ENCODE data around the gene KHDC4.
"Not testable (repeated sequence)": the region's sequence is repeated elsewhere in the genome, so short reads cannot be mapped to it uniquely, and the experiment has no call there.

The KHDC4 gene

DNA sequence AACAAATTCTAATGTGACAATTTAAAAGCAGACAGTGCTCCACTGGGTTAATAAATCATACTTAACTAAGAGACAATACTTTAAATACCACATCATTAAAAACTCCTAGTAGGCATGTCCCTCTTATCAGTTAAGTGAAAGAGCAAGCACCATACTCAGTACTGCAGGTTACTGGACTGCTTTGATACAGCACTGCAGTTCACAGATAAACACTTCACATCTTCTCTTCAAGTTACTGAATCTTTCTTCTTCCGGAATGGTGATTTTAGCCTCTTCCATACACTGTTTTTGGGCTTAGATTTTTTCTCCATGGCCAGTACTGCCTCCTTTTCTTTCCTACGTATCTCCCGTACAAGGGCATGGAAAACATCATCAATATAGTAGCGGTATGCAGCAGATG lies 34.1 kb downstream of the KHDC4 start:
- no peak for DNase-seq (ENCODE audit: low read depth)

DNA sequence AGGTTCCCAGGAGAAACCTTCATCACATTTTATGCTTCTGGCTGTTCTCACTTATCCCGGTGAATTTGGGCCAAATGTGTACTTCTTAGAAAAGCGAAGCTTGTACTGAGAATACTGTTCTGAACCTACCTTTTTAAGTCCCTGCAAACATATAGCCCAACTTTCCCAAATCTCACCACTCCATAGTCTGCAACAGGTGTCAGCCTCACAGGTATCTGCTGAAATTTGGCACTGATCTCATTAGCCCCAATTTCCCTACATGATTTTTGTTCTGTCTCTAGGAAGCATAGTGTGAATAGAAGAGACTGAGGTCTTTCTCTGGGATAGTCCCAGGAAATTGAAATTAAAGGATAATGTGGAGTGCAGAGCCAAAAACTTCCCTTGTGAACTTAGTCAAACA lies 34.5 kb downstream of the KHDC4 start:
- no peak for DNase-seq (ENCODE audit: low read depth)

DNA sequence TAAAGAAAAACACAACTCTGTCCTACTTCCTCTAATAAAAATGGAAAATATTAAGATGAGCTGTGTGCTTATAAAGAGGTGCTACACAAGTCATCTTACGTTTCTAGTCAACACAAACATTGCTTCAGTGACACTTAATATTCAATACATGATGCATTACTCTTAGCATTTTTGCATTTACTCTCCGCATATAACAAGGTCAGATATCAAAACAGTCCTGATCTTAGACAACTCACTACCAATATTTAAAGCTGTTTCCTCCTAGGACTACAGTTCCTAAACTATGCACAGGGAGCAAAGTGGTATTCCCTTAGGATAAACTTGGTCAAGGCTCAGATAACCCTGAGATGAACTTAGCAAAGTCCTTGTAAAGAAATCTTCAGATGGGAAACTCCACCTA lies 35.3 kb downstream of the KHDC4 start:
- DNase-seq (ENCODE audit: low read depth), result no peak

DNA sequence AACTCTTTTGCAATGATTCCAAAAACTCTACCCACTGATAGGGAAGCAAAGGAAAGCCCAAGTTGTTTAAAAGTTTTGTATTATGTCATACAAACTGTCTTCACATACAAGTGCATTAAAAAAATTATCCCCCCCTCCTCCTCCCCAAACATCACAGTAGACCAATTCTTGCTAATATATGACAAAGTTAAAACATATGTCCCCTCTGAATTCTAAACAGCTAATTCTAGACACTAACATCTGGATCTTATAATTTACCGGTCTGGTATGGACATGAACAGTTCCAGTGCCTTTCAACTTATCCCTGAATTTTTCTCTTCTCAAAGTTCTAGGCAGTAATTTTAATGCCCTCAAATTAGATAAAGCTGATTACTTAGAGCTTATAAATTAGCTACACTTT lies 36.5 kb downstream of the KHDC4 start:
- no peak for DNase-seq (ENCODE audit: low read depth)

DNA sequence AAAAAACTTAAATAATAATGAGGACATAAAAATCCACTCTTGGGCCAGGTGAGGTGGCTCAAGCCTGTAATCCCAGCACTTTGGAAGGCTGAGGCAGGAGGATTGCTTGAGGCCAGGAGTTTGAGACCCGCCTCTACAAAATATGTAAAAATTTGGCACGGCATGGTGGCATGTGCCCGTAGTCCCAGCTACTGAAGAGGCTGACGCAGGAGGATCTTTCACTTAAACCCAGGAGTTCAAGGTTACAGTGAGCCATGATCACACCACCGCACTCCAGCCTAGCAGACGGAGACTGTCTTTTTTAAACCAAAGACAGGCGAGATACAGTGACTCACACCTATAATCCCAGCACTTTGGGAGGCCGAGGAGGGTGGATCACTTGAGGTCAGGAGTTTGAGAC lies 37.7 kb downstream of the KHDC4 start:
- not testable (repeated sequence) for DNase-seq (ENCODE audit: low read depth)

DNA sequence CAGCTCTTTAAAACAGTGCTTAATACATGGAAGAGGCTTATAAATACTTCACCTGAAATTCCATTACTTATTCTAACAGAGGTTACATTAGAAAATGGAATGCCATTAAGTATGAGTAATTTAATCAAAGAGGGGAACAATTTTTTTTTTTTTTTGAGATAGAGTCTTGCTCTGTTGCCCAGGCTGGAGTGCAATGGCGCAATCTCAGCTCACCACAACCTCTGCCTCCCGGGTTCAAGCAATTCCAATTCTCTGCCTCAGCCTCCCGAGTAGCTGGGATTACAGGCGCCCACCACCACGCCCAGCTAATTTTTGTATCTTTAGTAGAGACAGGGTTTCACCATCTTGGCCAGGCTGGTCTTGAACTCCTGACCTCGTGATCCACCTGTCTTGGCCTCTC lies 38.6 kb downstream of the KHDC4 start:
- DNase-seq (ENCODE audit: low read depth), result not testable (repeated sequence)

DNA sequence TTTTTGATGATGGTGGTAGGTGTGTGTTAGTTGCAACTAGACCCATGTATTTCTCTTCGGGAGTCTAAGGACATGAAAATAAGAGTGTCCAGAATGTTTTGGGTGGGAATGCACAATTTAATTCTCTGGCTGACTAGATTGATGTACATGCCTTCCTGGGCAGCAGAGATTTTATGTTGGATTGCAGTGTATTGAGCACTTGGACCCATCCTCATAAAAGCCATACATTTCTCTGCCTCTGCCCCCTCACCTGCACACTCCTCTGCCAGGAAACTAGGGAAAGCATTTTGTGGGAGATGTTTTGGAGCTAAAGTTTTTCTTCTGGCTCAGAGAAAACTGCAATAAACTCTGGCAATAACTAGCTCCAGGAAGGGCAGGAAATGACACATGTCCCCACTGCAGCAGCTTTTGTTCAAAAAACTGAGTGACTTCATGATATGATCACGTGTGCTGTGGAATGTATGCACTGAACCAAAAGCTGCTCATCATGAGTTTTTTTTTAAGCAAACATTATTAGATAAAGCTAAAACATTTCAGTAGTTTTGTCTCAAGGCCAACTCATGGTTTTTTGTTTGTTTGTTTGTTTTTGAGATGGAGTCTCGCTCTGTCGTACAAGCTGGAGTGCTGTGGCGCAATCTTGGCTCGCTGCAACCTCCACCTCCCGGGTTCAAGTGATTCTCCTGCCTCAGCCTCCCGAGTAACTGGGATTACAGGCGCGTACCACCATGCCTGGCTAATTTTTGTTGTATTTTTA lies 40.6 kb downstream of the KHDC4 start:
- no peak for DNase-seq (ENCODE audit: low read depth)

DNA sequence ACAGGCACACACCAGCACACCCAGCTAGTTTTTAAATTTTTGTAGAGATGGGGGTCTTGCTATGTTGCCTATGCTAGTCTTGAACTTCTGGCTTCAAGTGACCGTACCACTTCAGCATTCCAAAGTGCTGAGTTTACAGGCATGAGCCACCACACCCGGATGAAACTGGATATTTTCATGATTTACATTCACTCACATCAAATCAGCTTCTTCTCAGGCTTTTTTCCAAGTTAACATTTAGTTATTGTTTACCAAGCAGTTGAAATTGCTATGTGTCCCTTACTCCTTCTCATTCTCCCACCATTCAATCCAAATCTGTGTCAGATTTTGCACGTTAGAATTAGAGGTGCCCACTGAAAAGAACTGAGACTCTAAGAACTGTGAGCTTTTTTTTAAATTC lies 41.4 kb downstream of the KHDC4 start:
- no peak for DNase-seq (ENCODE audit: low read depth)

DNA sequence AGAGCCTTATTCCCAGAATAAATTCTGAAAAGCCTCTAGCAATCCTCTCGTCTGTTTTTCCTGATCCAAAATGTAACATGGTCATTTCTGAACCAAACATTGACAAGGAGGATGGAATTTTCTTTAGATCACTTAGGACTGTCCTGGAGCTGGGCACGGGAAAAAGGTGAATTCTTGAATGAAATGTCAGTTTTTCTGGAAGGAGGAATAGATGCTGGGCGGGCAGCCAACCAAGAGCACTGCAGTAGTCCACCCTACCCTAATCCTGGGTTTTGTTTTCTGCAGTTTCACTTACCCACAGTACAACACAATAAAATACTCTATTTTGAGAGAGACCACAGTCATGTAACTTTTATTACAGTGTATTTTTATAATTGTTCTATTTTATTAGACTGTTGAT lies 44.0 kb downstream of the KHDC4 start:
- no peak for DNase-seq (ENCODE audit: low read depth)

DNA sequence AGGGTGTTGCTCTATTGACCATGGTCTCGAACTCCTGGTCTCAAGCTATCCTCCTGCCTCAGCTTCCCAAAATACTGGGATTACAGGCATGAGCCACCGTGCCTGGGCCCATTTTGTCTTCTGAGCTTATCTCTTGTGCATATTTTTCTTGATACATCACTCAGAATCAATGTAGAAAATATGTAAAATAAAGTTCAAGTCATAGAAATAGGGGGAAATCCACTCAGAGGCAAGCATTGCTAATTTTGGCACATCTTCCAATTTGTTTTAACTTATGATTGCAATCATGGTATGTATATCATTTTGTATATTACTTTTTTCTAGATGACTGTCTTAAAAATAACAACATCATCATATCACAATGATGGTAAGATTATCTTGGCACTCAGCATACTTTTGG lies 44.6 kb downstream of the KHDC4 start:
- no peak for DNase-seq (ENCODE audit: low read depth)

DNA sequence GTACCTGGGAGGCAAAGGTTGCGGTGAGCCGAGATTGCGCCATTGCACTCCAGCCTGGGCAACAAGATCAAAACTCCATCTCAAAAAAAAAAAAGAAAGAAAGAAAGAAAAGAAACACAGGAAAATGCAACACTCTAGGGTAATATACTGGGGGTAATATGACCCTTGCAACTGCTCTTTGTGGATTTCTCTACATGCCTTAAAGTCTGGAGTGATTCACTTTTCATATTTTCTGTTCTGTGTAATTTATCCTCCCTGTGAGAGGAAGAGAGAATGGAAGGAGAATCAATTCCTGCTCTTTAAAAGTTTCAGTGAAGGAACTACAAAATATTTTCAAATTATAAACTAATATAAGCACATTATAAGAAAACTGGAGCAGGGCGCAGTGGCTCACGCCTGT lies 45.7 kb downstream of the KHDC4 start:
- no peak for DNase-seq (ENCODE audit: low read depth)

DNA sequence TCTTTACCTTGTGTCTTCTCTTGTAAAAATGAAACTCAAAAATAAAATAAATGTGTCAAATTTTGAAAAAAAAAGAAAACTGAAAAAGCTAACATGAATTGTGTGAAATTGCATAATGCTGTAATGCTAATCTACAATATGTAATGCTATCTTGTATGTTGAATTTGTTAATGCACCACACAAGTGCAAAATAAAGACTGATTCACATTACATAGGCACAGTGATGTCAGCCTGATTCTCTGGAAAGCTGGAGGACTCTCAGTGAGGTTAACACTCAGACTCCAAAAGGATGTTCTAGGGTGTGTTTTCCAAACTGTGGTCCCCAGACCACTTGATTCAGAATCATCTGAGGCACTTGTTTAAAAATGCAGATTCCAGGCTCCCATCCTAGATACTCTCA lies 49.2 kb downstream of the KHDC4 start:
- DNase-seq (ENCODE audit: low read depth), result no peak

DNA sequence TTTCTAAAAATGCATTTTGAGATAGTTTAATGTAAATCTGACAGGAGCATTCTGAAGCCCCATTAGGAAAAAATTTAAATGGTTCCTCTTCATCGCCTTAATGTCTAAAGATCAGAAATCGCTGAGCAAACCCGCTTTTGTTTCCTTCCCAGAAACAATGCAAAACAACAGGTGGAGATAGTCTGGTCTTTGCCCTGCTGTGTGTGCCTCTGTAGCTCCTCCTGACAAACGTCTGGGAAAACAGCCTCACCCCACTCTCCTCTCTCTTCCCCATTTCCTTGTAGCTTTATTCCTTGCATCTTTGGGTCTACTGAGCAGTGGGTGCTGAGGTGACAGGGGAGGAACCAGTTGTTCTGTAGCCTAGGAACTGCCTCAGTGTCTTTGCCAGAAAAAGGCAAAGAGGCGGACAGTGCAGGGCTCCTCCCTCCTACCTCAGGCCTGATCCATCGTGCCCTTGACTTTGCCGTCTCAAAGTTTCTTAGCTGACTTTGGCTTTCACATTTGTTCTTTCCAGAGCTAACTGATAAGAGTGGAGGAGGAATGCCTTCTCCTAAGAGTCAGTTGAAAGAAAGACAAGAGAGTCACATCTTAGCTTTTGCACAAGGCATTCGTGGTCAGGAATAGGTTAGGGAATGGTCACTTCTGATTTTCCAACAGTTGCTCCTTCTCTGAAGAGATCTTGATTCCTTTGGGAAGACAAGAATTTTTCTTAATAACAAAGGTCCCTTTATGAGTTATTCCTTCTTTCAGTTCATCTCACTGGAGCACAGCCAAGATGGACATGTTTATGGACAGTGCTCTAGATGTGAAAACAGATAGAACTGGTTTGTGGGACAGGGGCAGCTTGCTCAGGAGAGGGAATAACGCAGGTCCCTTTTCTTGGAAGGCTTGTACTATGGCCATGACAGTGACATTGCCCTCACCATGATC lies 49.9 kb downstream of the KHDC4 start:
- DNase-seq (ENCODE audit: low read depth), result no peak

DNA sequence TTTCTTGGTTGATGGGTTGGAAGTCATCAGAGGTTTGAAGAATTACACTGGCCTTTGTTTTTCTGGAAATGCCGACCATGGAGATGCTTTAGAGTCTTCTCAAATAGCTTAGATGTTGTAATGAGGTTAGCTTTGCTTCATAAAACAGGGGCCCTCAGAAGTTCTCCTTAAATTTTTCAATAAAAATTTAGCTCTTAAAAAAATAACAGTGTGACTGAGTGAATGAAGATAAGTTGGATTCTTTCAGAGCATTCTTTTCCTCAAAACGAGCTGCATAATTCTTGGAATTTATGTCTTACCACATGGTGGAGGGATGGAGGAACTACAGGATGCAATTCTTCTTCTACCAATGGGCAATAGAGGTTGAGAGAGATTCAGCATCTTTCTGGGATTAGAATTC lies 51.4 kb downstream of the KHDC4 start:
- no peak for DNase-seq (ENCODE audit: low read depth)

DNA sequence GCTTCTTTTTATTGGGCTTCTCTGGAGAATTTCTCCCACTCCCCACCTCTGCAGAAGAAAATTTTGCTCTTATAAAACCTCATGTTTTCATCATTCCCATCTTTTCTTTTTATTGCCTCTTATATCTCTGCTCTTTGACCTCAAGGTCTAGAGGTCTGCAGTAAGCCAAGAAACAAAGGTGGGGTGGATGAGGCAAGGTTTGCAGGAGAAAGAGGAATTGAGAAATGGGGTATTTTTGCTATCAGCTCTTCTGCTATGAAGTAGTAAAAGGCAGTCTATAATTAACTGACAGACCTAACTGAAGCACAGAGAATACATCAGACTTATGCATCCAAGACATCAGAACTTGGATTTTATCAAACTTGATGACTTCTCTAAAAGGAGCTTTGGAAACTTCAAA lies 52.0 kb downstream of the KHDC4 start:
- no peak for DNase-seq (ENCODE audit: low read depth)

DNA sequence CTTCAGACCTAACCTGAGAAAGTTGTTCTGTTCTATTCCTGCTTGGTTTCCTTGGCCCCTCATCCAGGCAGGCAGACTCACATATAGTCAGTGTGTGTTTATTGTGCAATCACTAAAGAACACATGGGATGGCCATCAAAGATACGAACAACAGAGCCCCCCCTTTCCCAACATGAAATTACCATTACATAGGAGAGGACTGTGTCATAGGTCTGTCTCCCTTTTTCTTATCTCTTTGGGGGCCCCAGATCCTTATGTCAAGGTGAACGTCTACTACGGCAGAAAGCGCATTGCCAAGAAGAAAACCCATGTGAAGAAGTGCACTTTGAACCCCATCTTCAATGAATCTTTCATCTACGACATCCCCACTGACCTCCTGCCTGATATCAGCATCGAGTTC lies 53.3 kb downstream of the KHDC4 start:
- no peak for DNase-seq (ENCODE audit: low read depth)

DNA sequence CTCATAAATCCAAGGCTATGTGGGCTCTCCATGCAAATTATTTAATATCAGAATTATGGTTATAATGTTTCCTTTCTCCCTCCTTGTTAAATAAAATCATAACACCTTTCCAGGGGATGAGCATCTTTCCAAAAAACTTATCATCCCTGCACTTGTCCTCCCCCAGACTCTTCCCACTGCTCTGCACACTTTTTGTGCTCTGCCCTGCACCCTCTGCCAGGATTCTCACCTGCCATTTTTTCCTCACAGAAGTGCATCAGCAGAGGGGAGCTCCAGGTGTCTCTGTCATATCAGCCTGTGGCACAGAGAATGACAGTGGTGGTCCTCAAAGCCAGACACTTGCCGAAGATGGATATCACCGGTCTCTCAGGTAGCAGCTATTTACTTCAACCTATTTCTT lies 54.0 kb downstream of the KHDC4 start:
- no peak for DNase-seq (ENCODE audit: low read depth)

DNA sequence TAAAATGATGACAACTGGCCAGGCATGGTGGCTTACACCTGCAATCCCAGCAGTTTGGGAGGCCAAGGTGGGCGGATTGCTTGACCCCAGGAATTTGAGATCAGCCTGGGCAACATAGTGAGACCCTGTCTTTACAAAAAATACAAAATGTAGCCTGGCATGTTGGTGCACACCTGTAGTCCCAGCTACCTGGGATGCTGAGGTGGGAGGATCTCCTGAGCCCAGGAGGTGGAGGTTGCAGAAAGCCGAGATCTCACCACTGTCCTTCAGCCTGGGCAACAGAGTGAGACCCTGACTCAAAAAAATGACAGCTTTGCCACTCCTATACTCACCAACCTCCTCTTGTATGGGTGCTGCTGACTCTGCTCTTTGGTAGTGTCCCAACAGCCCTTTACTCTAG lies 56.3 kb downstream of the KHDC4 start:
- DNase-seq (ENCODE audit: low read depth), result no peak

DNA sequence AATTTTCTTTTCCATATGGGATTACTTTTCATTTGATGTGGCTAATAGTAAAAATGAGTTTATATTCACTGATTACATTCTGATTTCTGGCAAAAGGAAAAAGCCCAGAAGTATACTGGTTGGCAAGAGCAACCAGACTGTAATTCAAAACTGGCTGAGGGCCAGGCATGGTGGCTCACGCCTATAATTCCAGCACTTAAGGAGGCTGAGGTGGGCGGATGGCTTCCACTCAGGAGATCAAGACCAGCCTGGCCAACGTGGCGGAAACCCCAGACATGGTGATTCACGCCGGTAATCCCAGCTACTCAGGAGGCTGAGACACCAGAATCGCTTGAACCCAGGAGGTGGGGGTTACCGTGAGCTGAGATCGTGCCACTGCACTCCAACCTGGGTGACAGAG lies 60.4 kb downstream of the KHDC4 start:
- no peak for DNase-seq (ENCODE audit: low read depth)

DNA sequence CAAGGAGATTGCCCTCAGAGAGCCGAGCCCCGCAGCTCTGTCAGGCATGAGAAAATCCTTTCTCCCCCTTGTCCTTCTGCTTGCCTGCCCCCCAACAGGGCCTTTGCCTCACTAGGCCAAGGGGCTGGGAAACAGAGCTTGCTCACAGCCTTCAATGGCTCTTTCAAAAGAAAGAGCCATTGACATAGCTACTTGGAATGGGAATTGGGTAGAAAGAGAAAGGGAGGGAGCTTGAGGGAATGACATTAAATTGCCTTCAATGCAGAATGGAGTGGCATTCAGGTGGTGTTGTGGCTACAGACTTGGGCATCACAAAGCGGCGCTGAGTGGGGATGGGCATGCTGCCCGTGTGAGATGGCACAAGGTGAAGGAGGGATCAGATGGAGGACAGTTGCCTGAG lies 61.7 kb downstream of the KHDC4 start:
- no peak for DNase-seq (ENCODE audit: low read depth)

DNA sequence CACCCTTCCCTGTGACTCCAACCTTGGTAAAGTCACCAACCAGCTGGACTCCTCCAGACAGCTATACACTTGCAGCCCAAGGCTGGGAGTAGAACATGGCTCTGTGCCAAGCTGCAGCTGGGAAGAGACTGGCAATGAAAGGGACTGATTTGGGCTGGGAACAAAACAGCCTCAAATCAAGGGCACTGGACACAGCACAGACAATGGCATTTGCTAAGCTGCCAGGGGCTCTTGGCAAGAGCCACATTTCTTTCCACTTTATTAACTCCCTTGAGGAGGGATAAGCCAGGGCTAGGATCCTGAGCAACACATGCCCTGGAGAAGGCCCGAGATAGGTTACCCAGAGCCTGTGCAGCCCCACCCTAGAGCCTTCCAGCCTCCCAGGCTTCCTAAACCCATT lies 62.8 kb downstream of the KHDC4 start:
- no peak for DNase-seq (ENCODE audit: low read depth)

DNA sequence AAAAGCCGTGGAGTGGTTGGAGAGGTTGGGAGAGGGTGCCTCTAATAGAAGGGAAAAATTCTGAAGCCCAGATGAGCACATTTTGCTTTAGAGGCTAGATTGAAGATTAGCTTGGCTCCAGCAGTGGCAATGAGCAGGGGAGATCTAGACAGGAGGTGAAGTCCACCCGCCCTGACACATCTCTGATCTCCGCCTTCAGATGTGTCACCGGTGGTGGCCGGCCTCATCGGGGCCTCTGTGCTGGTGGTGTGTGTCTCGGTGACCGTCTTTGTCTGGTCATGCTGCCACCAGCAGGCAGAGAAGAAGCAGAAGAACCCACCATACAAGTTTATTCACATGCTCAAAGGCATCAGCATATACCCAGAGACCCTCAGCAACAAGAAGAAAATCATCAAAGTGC lies 66.4 kb downstream of the KHDC4 start:
- no peak for DNase-seq (ENCODE audit: low read depth)

DNA sequence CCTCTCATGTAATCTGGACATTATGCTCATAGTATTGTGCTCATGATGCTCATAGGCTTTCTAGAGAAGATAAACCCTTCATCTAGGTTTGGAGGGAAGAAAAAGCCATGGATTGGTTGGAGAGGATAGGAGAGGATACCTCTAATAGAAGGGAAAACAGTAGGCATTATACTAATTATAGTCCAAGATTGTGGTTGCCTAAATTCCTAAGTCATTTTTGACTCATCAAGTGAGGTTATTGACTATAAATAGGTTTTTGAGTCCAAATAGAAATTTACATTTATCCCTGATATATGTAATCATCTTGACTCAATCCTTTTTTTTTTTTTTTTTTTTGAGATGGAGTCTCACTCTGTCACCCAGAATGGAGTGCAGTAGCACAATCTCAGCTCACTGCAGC lies 69.8 kb downstream of the KHDC4 start:
- DNase-seq (ENCODE audit: low read depth), result no peak

Data from activated T-helper 9 cell treated with anti-CD3 and anti-CD28 coated beads, Interleukin-2, amount 50 U/mL, for 16 hours (primary cell).